SK-N-SH treated with all-trans-retinoic acid at 6 μM for 48 hours (cell line): ENCODE data around the gene RBM33.

Source experiments
- ATAC-seq: fragments of 200-7000 bp; cut with Tn5 transposase; 3 replicates; pipeline ENCODE4 v1.9.1; 2020; ENCODE audit warnings: mild to moderate bottlenecking, moderate library complexity
- ARNTL ChIP-seq: fragments of 450-650 bp; formaldehyde crosslinking; IDR thresholded peaks from 2 replicates; pipeline ENCODE4 v1.5.0; 2020; ENCODE audit warnings: low read depth, mild to moderate bottlenecking, moderate library complexity, borderline replicate concordance
- BACH2 ChIP-seq: fragments of 250-450 bp; sonication (Bioruptor Pico); IDR thresholded peaks from 2 replicates; pipeline ENCODE4 v1.9.0; 2021; ENCODE audit warnings: mild to moderate bottlenecking, borderline replicate concordance
- CSDC2 ChIP-seq: fragments of 250-450 bp; sonication (Bioruptor Pico); IDR thresholded peaks from 2 replicates; pipeline ENCODE4 v1.5.0; 2020; ENCODE audit warnings: mild to moderate bottlenecking, moderate library complexity
- ESRRG ChIP-seq: fragments of 250-450 bp; sonication (Bioruptor Pico); IDR thresholded peaks from 2 replicates; pipeline ENCODE4 v1.6.1; 2021; ENCODE audit warnings: mild to moderate bottlenecking
- ISL1 ChIP-seq: fragments of 250-450 bp; sonication (Bioruptor Pico); IDR thresholded peaks from 2 replicates; pipeline ENCODE4 v2.1.2; 2022; ENCODE audit warnings: mild to moderate bottlenecking, moderate library complexity
- OSR1 ChIP-seq: fragments of 250-450 bp; sonication (Bioruptor Pico); IDR thresholded peaks from 2 replicates; pipeline ENCODE4 v1.8.0; 2022; ENCODE audit warnings: moderate library complexity, mild to moderate bottlenecking, inconsistent platforms
- PPARA ChIP-seq: fragments of 250-450 bp; sonication (Bioruptor Pico); IDR thresholded peaks from 2 replicates; pipeline ENCODE4 v1.5.0; 2020; ENCODE audit warnings: mild to moderate bottlenecking, borderline replicate concordance
- RARB ChIP-seq: fragments of 250-450 bp; sonication (Bioruptor Pico); IDR thresholded peaks from 2 replicates; pipeline ENCODE4 v1.8.0; 2021; ENCODE audit warnings: mild to moderate bottlenecking, moderate library complexity
- SNAI2 ChIP-seq: fragments of 250-450 bp; sonication (Bioruptor Pico); IDR thresholded peaks from 2 replicates; pipeline ENCODE4 v1.5.0; 2020; ENCODE audit warnings: mild to moderate bottlenecking, moderate library complexity
- TCF4 ChIP-seq: fragments of 250-450 bp; sonication (Bioruptor Pico); IDR thresholded peaks from 2 replicates; pipeline ENCODE4 v1.8.0; 2021; ENCODE audit warnings: mild to moderate bottlenecking, moderate library complexity, borderline replicate concordance
- TOX ChIP-seq: fragments of 250-450 bp; sonication (Bioruptor Pico); IDR thresholded peaks from 2 replicates; pipeline ENCODE4 v1.8.0; 2021; ENCODE audit warnings: mild to moderate bottlenecking, moderate library complexity, borderline replicate concordance
- ZC3H10 ChIP-seq: fragments of 250-450 bp; sonication (Bioruptor Pico); IDR thresholded peaks from 2 replicates; pipeline ENCODE4 v1.5.1; 2021; ENCODE audit warnings: mild to moderate bottlenecking, moderate library complexity
- ZFP3 ChIP-seq: fragments of 250-450 bp; sonication (Bioruptor Pico); IDR thresholded peaks from 2 replicates; pipeline ENCODE4 v1.5.0; 2020; ENCODE audit warnings: mild to moderate bottlenecking, moderate library complexity
- ZFP30 ChIP-seq: fragments of 450-650 bp; formaldehyde crosslinking; IDR thresholded peaks from 2 replicates; pipeline ENCODE4 v1.5.0; 2022; ENCODE audit warnings: mild to moderate bottlenecking, moderate library complexity
- ZNF565 ChIP-seq: fragments of 450-650 bp; formaldehyde crosslinking; conservative IDR thresholded peaks from 2 replicates; pipeline ENCODE4 v1.5.0; 2020; ENCODE audit warnings: low read depth, mild to moderate bottlenecking, moderate library complexity
- ZNF70 ChIP-seq: fragments of 450-650 bp; formaldehyde crosslinking; IDR thresholded peaks from 2 replicates; pipeline ENCODE4 v1.5.0; 2020; ENCODE audit warnings: mild to moderate bottlenecking, moderate library complexity
- ZNF8 ChIP-seq: fragments of 450-650 bp; formaldehyde crosslinking; IDR thresholded peaks from 2 replicates; pipeline ENCODE4 v1.5.0; 2020; ENCODE audit warnings: mild to moderate bottlenecking, moderate library complexity
- TF ChIP-seq, protein P1 (sequence below): fragments of 250-450 bp; sonication (Bioruptor Pico); IDR thresholded peaks from 2 replicates; pipeline ENCODE4 v1.8.0; 2020; ENCODE audit warnings: mild to moderate bottlenecking, moderate library complexity, borderline replicate concordance
- TF ChIP-seq, protein P2 (sequence below): fragments of 250-450 bp; sonication (Bioruptor Pico); IDR thresholded peaks from 2 replicates; pipeline ENCODE4 v1.5.1; 2021; ENCODE audit warnings: mild to moderate bottlenecking, moderate library complexity
- TF ChIP-seq, protein P3 (sequence below): fragments of 250-450 bp; sonication (Bioruptor Pico); IDR thresholded peaks from 2 replicates; pipeline ENCODE4 v1.5.0; 2020; ENCODE audit warnings: mild to moderate bottlenecking, moderate library complexity
- TF ChIP-seq, protein P4 (sequence below): fragments of 250-450 bp; sonication (Bioruptor Pico); IDR thresholded peaks from 2 replicates; pipeline ENCODE4 v1.5.1; 2020; ENCODE audit warnings: low read depth, mild to moderate bottlenecking, moderate library complexity

The RBM33 gene

DNA sequence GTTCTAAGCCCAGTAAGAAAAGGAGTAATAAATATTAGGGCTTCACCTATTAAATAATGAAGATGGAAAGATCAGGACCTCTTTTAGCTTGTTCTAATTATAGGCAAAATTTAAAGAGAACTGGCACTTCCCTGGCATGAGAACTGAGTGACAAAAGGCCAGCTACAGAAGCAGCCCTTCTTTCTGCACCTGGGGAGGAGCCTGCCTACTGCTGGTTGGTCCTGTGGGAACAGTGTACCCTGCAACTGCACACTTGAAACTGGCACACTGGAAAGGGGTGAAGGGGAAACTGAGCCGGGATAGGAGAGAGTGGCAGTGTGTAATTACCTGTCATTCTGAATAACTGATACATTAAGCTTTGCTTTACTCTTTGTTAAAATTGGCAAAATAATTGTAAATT is 87.4 kb downstream of the RBM33 start:
- ATAC-seq, result no peak
- TF ChIP-seq, protein P1, sequence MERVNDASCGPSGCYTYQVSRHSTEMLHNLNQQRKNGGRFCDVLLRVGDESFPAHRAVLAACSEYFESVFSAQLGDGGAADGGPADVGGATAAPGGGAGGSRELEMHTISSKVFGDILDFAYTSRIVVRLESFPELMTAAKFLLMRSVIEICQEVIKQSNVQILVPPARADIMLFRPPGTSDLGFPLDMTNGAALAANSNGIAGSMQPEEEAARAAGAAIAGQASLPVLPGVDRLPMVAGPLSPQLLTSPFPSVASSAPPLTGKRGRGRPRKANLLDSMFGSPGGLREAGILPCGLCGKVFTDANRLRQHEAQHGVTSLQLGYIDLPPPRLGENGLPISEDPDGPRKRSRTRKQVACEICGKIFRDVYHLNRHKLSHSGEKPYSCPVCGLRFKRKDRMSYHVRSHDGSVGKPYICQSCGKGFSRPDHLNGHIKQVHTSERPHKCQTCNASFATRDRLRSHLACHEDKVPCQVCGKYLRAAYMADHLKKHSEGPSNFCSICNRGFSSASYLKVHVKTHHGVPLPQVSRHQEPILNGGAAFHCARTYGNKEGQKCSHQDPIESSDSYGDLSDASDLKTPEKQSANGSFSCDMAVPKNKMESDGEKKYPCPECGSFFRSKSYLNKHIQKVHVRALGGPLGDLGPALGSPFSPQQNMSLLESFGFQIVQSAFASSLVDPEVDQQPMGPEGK (CRISPR knock-in tag), result no peak
- TF ChIP-seq ESRRG (no peak), ZFP30 (CRISPR knock-in tag) (no peak), BACH2 (CRISPR knock-in tag) (no peak), PPARA (CRISPR knock-in tag) (no peak), ZC3H10 (no peak), ZNF8 (no peak), TCF4 (CRISPR knock-in tag) (no peak)

DNA sequence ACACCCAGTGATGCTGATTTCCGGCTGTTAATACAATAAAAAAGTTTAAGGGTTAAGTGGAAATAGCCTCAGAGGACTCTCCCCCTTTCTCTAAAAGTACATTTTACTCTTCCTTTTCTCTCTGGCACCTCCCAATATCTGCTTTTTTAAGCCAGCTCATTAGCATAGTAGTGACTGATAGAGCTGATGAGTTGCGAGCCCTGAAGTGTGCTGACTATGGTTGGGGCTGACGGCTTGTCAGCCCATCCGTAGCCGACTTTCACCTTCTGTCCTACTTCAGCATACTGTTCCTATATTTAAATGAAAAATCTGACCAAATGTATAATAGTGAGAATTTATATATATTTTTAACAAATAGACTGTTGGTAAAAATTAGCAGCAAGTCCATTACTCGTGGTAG is 87.8 kb downstream of the RBM33 start:
- TF ChIP-seq ARNTL (CRISPR knock-in tag), result no peak
- TF ChIP-seq ZNF70 (CRISPR knock-in tag), result no peak
- no peak for TF ChIP-seq OSR1 (CRISPR knock-in tag)
- TF ChIP-seq ZNF8, result no peak
- no peak for TF ChIP-seq ZFP3 (CRISPR knock-in tag)
- TF ChIP-seq TCF4 (CRISPR knock-in tag), result no peak
- no peak for TF ChIP-seq ZFP30 (CRISPR knock-in tag)
- ATAC-seq, result no peak

DNA sequence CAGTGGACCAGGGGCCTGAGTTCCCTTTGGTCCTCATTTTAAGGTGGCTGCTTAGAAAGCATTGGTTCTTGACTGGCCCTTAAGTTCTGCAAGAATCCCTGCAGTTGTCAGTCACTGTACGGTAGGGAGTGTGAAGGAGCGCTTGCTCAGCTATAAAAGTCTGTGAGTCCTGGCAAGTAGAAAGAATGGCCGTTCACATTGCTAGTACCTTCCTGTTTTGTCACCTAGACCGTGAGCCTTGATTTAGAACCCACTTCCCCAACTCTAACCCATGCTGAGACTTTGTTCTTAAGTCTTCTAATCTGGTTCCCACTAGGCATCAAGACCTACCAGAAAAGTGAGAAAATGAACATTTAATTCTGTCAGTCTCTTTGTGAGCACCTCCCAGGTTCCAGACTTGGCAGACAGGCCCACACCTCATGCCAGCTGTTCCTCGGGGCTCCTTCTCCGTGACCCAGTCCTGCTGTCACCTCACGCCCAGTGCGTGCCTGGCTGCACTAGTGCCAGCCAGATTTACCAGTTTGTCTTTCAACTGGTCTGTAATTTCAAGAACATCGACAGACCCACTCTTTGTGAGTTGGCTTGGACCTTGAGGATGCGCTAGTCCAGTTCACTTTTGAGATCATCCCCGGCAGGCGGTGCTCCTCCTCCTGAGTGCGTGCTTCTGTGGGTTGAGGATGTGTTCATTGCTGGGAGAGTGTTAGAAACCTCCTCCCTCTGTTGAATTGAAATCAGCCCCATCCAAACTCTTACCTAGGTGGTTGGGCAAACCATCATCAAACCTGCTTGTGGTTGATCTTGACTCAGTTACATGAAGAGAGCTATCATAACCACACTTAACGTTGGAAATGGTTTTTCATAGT is 89.4 kb downstream of the RBM33 start:
- TF ChIP-seq ISL1 (CRISPR knock-in tag) (no peak), RARB (CRISPR knock-in tag) (no peak), ZNF565 (no peak), PPARA (CRISPR knock-in tag) (no peak), TOX (CRISPR knock-in tag) (no peak), ESRRG (no peak), ZFP30 (CRISPR knock-in tag) (no peak), OSR1 (CRISPR knock-in tag) (no peak), CSDC2 (CRISPR knock-in tag) (no peak), SNAI2 (CRISPR knock-in tag) (no peak), TCF4 (CRISPR knock-in tag) (no peak), ZFP3 (CRISPR knock-in tag) (no peak), ARNTL (CRISPR knock-in tag) (no peak), ZC3H10 (no peak), ZNF8 (no peak)
- TF ChIP-seq, protein P1 (CRISPR knock-in tag), result no peak
- TF ChIP-seq, protein P2, sequence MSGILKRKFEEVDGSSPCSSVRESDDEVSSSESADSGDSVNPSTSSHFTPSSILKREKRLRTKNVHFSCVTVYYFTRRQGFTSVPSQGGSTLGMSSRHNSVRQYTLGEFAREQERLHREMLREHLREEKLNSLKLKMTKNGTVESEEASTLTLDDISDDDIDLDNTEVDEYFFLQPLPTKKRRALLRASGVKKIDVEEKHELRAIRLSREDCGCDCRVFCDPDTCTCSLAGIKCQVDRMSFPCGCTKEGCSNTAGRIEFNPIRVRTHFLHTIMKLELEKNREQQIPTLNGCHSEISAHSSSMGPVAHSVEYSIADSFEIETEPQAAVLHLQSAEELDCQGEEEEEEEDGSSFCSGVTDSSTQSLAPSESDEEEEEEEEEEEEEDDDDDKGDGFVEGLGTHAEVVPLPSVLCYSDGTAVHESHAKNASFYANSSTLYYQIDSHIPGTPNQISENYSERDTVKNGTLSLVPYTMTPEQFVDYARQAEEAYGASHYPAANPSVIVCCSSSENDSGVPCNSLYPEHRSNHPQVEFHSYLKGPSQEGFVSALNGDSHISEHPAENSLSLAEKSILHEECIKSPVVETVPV, result no peak
- TF ChIP-seq, protein P3, sequence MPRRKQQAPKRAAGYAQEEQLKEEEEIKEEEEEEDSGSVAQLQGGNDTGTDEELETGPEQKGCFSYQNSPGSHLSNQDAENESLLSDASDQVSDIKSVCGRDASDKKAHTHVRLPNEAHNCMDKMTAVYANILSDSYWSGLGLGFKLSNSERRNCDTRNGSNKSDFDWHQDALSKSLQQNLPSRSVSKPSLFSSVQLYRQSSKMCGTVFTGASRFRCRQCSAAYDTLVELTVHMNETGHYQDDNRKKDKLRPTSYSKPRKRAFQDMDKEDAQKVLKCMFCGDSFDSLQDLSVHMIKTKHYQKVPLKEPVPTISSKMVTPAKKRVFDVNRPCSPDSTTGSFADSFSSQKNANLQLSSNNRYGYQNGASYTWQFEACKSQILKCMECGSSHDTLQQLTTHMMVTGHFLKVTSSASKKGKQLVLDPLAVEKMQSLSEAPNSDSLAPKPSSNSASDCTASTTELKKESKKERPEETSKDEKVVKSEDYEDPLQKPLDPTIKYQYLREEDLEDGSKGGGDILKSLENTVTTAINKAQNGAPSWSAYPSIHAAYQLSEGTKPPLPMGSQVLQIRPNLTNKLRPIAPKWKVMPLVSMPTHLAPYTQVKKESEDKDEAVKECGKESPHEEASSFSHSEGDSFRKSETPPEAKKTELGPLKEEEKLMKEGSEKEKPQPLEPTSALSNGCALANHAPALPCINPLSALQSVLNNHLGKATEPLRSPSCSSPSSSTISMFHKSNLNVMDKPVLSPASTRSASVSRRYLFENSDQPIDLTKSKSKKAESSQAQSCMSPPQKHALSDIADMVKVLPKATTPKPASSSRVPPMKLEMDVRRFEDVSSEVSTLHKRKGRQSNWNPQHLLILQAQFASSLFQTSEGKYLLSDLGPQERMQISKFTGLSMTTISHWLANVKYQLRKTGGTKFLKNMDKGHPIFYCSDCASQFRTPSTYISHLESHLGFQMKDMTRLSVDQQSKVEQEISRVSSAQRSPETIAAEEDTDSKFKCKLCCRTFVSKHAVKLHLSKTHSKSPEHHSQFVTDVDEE, result no peak
- TF ChIP-seq, protein P4, sequence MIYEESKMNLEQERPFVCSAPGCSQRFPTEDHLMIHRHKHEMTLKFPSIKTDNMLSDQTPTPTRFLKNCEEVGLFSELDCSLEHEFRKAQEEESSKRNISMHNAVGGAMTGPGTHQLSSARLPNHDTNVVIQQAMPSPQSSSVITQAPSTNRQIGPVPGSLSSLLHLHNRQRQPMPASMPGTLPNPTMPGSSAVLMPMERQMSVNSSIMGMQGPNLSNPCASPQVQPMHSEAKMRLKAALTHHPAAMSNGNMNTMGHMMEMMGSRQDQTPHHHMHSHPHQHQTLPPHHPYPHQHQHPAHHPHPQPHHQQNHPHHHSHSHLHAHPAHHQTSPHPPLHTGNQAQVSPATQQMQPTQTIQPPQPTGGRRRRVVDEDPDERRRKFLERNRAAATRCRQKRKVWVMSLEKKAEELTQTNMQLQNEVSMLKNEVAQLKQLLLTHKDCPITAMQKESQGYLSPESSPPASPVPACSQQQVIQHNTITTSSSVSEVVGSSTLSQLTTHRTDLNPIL, result no peak
- ATAC-seq, result no peak
